ENCODE measurements around the gene DNAJA3. TPM values are rescaled to one million over a fixed set of nuclear protein-coding genes. Genes with fewer than 3 reads are reported as not detected.

Gene DNAJA3
- total RNA-seq, 1 donor from 2014 or later, result 36.1 TPM

- intact Hi-C loops (cut with DNase I), result no loop called here
- no peak for TF ChIP-seq CTCF (IDR thresholded peaks at IDR 0.05)
- H3K36me3 ChIP-seq, result peaks cover 64% of the 10 kb centered on the region
- peaks cover 9% of the 10 kb centered on the region for H3K4me1 ChIP-seq
- DNase-seq (no peak), ATAC-seq (no peak)
- no peaks in the 10 kb centered on the region for H3K27me3 ChIP-seq
- no peak overlapping the region for H3K27ac ChIP-seq
- H3K9me3 ChIP-seq, result no peaks in the 10 kb centered on the region
- H3K4me3 ChIP-seq, result no peak overlapping the region
Measured at GRCh38 chr16:4455951-4456350, 30.3 kb downstream of the DNAJA3 start.

DNA sequence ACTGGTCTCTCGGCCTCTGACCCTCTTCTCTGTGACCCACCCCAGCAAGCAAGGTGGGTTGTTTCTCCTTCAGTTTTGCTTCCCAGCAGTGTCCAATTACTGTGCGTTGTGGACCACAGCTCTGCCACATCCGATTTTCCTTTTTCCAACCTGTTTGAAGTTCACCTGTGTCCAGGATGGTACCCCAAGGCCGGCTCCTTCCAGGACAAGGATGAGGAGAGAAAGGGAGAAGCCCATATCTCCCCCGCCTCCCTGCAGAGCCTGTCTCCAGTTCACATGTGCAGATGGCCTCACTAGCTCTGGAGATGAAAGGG is 35.2 kb downstream of the DNAJA3 start:
- no peaks in the 10 kb centered on the region for H3K27me3 ChIP-seq
- TF ChIP-seq CTCF (IDR thresholded peaks at IDR 0.05), result no peak
- ATAC-seq (no peak), DNase-seq (no peak)
- H3K36me3 ChIP-seq, result peaks cover 50% of the 10 kb centered on the region
- H3K4me3 ChIP-seq, result no peak overlapping the region
- H3K9me3 ChIP-seq, result no peaks in the 10 kb centered on the region
- no peak overlapping the region for H3K27ac ChIP-seq
- H3K4me1 ChIP-seq, result peaks cover 9% of the 10 kb centered on the region
- intact Hi-C loops (cut with DNase I), result no loop called here

DNA sequence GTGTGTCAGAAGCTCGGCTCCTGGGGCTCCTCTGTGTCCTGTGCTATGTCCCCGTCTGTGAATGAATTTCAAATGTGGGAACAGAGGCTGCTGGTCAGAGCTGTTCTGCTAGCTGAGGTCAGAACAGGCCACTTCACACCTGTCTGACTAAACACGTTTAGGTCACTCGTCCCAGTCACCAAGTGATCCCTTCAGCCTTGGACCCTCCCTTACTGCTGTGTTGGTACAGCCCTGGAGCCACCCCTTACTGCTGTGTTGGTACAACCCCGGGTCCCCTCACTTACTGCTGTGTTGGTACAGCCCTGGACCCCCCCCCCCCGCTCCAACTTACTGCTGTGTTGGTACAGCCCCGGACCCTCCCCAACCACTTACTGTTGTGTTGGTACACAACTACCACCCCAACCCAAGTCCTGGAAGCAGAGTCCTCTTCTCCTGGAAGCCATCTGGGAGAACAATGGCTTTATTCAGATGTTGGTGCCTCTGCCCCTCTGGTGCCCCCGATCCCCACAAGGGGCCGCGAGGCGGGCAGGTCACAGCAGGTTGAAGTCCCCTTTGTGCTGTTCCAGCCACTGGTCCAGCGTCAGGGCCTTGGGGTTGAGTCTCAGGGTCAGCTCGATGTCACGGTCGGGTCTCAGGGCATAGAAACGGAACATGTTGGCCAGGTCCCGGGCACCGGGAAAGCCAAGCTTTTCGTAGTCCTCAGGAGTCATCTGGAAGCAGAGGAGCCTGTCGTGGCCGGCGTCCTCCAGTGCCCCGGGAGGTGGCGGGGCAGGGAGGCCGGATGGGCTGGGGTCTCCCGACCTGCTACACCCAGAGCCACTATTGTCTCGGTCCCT is 35.8 kb downstream of the DNAJA3 start:
- no peak overlapping the region for H3K27ac ChIP-seq
- ATAC-seq (no peak), DNase-seq (no peak)
- no peak for TF ChIP-seq CTCF (IDR thresholded peaks at IDR 0.05)
- intact Hi-C loops (cut with DNase I), result no loop called here
- peaks cover 50% of the 10 kb centered on the region for H3K36me3 ChIP-seq
- no peaks in the 10 kb centered on the region for H3K9me3 ChIP-seq
- H3K4me3 ChIP-seq, result no peak overlapping the region
- H3K4me1 ChIP-seq, result peaks cover 9% of the 10 kb centered on the region
- H3K27me3 ChIP-seq, result no peaks in the 10 kb centered on the region

GRCh38 chr16:4463522-4464163 is 38.0 kb downstream of the DNAJA3 start:
- Histone ChIP-seq H3K27me3 (no peaks in the 10 kb centered on the region), H3K4me1 (peaks cover 9% of the 10 kb centered on the region), H3K36me3 (peaks cover 39% of the 10 kb centered on the region), H3K9me3 (no peaks in the 10 kb centered on the region), H3K27ac (no peak overlapping the region), H3K4me3 (no peak overlapping the region)
- no peak for TF ChIP-seq CTCF (IDR thresholded peaks at IDR 0.05)
- DNase-seq (no peak), ATAC-seq (no peak)
- intact Hi-C loops (cut with DNase I), result no loop called here

DNA sequence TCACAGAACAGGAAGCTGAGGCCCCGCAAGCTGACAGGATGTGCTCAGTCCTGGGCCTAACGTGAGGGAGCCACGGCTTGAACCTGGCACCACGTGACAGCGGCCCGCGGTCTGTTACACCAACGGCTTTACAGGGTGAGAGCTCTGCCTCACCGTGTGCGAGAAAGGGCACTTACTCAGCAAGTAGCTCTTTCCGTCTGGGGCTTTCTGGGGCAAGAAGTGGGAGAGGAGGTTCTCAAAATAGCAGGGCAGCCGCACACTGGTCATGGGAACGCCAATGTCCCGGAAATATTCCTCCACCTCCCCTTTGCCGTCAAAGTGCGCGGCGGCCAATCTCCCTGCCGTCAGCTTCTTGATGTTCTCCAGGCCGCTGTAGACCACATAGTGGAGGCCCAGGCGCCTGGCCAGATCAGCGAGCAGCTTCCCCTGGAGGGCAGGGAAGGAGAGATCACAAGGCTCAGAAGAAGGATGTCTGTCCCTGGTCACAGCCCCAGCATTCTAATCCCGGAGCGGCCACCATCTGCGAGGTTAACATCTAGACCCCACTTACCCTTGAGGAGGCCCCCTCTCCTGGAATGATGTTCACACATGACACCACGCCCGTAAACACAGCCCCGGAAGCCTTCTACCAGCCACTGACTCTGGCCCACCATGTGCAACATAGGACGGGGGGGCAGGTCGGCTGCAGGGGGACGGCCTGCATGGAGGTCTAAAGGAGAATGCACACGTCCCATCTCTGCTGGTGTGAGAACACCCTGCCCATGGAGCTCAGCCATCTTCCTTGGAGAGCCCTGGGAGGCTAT is 40.5 kb downstream of the DNAJA3 start:
- DNase-seq (no peak), ATAC-seq (peak; percentile 63)
- H3K4me3 ChIP-seq, result no peak overlapping the region
- H3K36me3 ChIP-seq, result peaks cover 51% of the 10 kb centered on the region
- H3K4me1 ChIP-seq, result no peaks in the 10 kb centered on the region
- no peak for TF ChIP-seq CTCF (IDR thresholded peaks at IDR 0.05)
- no peak overlapping the region for H3K27ac ChIP-seq
- H3K9me3 ChIP-seq, result no peaks in the 10 kb centered on the region
- intact Hi-C loops (cut with DNase I), result no loop called here
- H3K27me3 ChIP-seq, result no peaks in the 10 kb centered on the region

All from upper lobe of right lung (tissue), 1 donor.